MCF 10A (cell line): ENCODE results near the gene BRSK2. TPM values are rescaled to one million over a fixed set of nuclear protein-coding genes. Genes with fewer than 3 reads are reported as not detected.

Source experiments
- BruUV-seq: library from RNA; stranded (reverse); fragments of 400-500 nt; replicated peaks from 2 replicates; lab custom pipeline; 2021; lab: Mats Ljungman, UMichigan
- CTCF ChIA-PET: fragments of 300-600 bp; sonication (Branson Sonifier 250); formaldehyde crosslinking; extraction: SDS; loops from one replicate; lab custom pipeline; 2021; ENCODE audit warnings: antibody characterized with exemption, inconsistent platforms; lab: Yijun Ruan, JAX
- POLR2A ChIA-PET: fragments of 300-600, 350-650 bp; sonication (Branson Sonifier 250); formaldehyde crosslinking; extraction: SDS; loops from one replicate; lab custom pipeline; 2020; ENCODE audit warnings: antibody characterized with exemption, inconsistent platforms; lab: Yijun Ruan, JAX
- DNase-seq: peaks from one replicate; pipeline ENCODE4 v3.0.0-alpha.2; 2018; ENCODE audit not compliant: unreplicated experiment
- H3K27ac Mint-ChIP-seq: one replicate; pipeline ENCODE4 v1.8.0; 2022; ENCODE audit warnings: mild to moderate bottlenecking, low read depth, mixed read lengths; ENCODE audit not compliant: unreplicated experiment
- H3K27me3 Mint-ChIP-seq: one replicate; pipeline ENCODE4 v1.8.0; 2022; ENCODE audit warnings: mixed read lengths; ENCODE audit not compliant: insufficient read depth, unreplicated experiment
- H3K36me3 Mint-ChIP-seq: one replicate; pipeline ENCODE4 v1.8.0; 2022; ENCODE audit warnings: mild to moderate bottlenecking, moderate library complexity, mixed read lengths; ENCODE audit not compliant: insufficient read depth, unreplicated experiment
- H3K4me1 Mint-ChIP-seq: one replicate; pipeline ENCODE4 v1.8.0; 2022; ENCODE audit warnings: mixed read lengths; ENCODE audit not compliant: insufficient read depth, unreplicated experiment
- H3K4me3 Mint-ChIP-seq: one replicate; pipeline ENCODE4 v1.8.0; 2022; ENCODE audit warnings: mild to moderate bottlenecking, moderate library complexity, mixed read lengths; ENCODE audit not compliant: unreplicated experiment
- H3K9me3 Mint-ChIP-seq: one replicate; pipeline ENCODE4 v1.8.0; 2022; ENCODE audit warnings: mixed read lengths; ENCODE audit not compliant: unreplicated experiment
- intact Hi-C: fragments of 100-400 bp; cut with micrococcal nuclease; formaldehyde crosslinking; loops from 2 replicates; pipeline ENCODE4 v1.14.1; 2022
- total RNA-seq: library from RNA; stranded (reverse); gene quantifications from 2 replicates; pipeline ENCODE4 v1.2.3, GENCODE V29; 2022
- TF ChIP-seq, protein P1 (sequence below): fragments of 200-600 bp; IDR thresholded peaks from one replicate; pipeline ENCODE4 v1.8.0; 2022; ENCODE audit warnings: antibody characterized with exemption, mild to moderate bottlenecking; ENCODE audit not compliant: unreplicated experiment

The BRSK2 gene
- total RNA-seq, 1 experiment from 2014 or later: 0.44 TPM

DNA sequence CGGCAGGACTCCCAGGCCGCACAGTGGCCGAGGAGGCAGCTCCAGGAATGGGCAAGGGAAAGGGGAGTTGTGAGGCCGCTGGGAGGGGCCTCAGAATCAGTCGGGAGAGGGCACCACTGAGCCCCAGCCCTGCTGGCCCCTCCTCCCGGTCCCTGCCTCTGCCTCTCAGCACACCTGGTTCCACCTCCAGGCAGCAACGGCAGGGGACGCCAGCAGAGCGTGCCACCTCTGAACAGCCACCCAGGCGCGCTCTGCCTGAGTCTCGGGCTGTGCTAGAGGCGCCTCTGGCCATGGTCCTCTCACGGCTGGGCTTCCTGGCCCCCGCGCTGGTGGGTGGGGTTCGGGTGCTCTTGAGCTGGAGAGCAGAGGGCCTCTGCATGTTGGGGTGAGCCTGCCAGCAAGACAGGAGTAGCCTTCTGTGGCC, 63.9 kb downstream of the BRSK2 start:
- Mint-ChIP-seq H3K4me3 (no peak overlapping the region), H3K27me3 (no peaks in the 10 kb centered on the region), H3K36me3 (no peaks in the 10 kb centered on the region), H3K9me3 (no peaks in the 10 kb centered on the region), H3K27ac (no peak overlapping the region), H3K4me1 (no peaks in the 10 kb centered on the region)
- ChIA-PET CTCF (no interaction called here), POLR2A (no interaction called here)
- BruUV-seq: no TSS peak
- no peak for DNase-seq
- TF ChIP-seq, protein P1, sequence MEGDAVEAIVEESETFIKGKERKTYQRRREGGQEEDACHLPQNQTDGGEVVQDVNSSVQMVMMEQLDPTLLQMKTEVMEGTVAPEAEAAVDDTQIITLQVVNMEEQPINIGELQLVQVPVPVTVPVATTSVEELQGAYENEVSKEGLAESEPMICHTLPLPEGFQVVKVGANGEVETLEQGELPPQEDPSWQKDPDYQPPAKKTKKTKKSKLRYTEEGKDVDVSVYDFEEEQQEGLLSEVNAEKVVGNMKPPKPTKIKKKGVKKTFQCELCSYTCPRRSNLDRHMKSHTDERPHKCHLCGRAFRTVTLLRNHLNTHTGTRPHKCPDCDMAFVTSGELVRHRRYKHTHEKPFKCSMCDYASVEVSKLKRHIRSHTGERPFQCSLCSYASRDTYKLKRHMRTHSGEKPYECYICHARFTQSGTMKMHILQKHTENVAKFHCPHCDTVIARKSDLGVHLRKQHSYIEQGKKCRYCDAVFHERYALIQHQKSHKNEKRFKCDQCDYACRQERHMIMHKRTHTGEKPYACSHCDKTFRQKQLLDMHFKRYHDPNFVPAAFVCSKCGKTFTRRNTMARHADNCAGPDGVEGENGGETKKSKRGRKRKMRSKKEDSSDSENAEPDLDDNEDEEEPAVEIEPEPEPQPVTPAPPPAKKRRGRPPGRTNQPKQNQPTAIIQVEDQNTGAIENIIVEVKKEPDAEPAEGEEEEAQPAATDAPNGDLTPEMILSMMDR: no peak
- intact Hi-C loops: no loop called here

DNA sequence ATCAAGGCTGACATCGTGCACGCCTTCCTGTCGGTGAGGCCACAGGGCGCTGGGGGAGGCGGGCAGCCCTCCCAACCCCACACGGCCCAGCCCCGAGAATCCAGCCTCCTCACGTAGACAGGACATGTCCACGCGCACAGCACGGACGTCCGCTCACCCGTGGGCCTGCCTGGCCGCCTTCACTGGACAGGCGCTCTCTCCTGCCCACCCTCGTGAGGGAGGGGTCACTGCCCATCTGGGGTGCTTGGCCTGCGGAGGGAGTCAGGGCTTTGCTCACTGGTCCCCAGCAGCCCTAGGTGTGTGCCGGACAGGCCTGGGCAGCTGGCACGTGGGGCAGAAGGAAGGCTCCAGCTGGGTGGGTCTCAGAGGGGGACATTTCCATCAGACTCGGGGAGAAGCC, 64.8 kb downstream of the BRSK2 start:
- H3K9me3 Mint-ChIP-seq: no peaks in the 10 kb centered on the region
- H3K4me3 Mint-ChIP-seq: no peak overlapping the region
- TF ChIP-seq, protein P1: no peak
- no TSS peak for BruUV-seq
- intact Hi-C loops: no loop called here
- no peaks in the 10 kb centered on the region for H3K4me1 Mint-ChIP-seq
- ChIA-PET CTCF (interaction anchor here (0.6 kb wide), 1 partner anchor 150 kb away, joined by 3 read pairs; no protein-coding TSS in a partner anchor), POLR2A (no interaction called here)
- H3K27ac Mint-ChIP-seq: no peak overlapping the region
- no peak for DNase-seq
- no peaks in the 10 kb centered on the region for H3K27me3 Mint-ChIP-seq
- H3K36me3 Mint-ChIP-seq: no peaks in the 10 kb centered on the region

DNA sequence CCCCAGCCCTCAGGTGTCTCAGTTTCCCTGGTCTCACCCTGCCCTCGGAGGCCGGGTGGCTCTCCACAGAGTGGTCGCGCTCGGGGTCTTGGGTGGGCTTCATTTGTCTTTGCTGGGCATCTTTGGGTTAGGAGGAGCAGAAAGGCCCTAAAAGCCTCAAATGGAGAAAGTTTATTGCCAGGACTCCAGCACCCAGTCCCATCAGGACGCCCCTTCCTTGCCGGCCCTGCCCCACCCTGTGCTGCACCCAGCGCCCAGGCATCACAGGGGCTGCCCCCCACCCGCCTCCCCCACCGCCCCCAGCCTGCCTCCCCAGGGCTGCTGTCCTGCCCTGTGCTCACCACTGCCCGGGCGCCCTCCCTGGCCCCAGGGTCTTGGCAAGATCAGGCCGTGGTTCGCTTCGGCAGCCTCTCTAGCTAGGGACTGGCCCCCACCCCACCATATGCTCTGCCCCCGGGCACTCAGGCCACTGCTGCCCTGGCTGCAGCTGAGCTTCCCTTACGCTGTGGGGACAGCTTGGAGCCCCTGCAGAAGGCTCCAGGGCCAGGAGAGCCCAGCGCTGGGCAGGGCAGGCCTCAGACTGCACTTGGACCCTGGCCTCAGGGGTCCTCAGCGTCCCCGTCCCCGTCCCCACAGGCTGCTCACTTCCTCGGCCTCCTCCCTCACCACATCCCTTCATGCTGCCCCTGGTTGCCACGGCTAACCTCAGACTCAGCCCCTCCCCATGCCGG, 65.5 kb downstream of the BRSK2 start:
- H3K36me3 Mint-ChIP-seq: no peaks in the 10 kb centered on the region

DNA sequence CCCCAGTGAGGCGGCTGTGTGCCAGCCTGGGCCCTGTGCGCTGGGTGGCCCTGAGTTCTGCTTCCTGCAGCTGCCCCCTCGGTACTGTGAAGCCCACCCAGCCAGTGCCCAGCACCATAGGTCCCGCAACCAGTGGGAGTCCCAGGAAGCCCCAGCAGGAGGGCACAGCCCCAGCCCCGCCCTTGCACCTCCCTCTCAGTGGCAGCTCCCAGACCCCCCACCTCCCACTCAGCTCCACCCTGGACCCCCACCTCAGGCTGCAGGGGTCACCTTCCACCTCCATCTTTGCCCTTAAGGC, 66.0 kb downstream of the BRSK2 start:
- CTCF ChIA-PET: no interaction called here
- H3K27ac Mint-ChIP-seq: no peak overlapping the region
- H3K36me3 Mint-ChIP-seq: no peaks in the 10 kb centered on the region
- no peak overlapping the region for H3K4me3 Mint-ChIP-seq
- TF ChIP-seq, protein P1: no peak
- intact Hi-C loops: no loop called here
- DNase-seq: no peak
- no TSS peak for BruUV-seq
- no peaks in the 10 kb centered on the region for H3K9me3 Mint-ChIP-seq
- H3K4me1 Mint-ChIP-seq: no peaks in the 10 kb centered on the region
- H3K27me3 Mint-ChIP-seq: no peaks in the 10 kb centered on the region
- POLR2A ChIA-PET: interaction anchor here (0.7 kb wide), 1 partner anchor 56 kb away, joined by 3 read pairs; no protein-coding TSS in a partner anchor

More for the DNA sequence above, 65.5 kb downstream of the BRSK2 start:
- intact Hi-C loops: no loop called here
- no peaks in the 10 kb centered on the region for H3K4me1 Mint-ChIP-seq
- ChIA-PET CTCF (interaction anchor here (0.6 kb wide), 1 partner anchor 151 kb away, joined by 3 read pairs; no protein-coding TSS in a partner anchor), POLR2A (no interaction called here)
- H3K27ac Mint-ChIP-seq: no peak overlapping the region
- H3K27me3 Mint-ChIP-seq: no peaks in the 10 kb centered on the region
- H3K9me3 Mint-ChIP-seq: no peaks in the 10 kb centered on the region
- H3K4me3 Mint-ChIP-seq: no peak overlapping the region
- no peak for DNase-seq
- BruUV-seq: no TSS peak
- TF ChIP-seq, protein P1: no peak
